Transverse colon (tissue), 3 donors: ENCODE data around the gene NECTIN1.

Experiments
- CTCF ChIP-seq, 5 experiments: fragments of 200-600 bp in 3 of 5; fragments of 450-650 bp in 2 of 5; sonication (generic) in 3 of 5; IDR thresholded peaks; 1 replicate in 2 of 5; 2 replicates in 3 of 5; pipeline ENCODE4 v1.5.1; 2016 to 2017; ENCODE audit warnings: antibody characterized with exemption in 5 of 5, inconsistent platforms in 3 of 5, mild to moderate bottlenecking in 2 of 5, moderate library complexity in 1 of 5
- POLR2A ChIP-seq: fragments of 450-650 bp; IDR thresholded peaks from one replicate; pipeline ENCODE4 v1.6.1; 2016; ENCODE audit warnings: antibody characterized with exemption, mild to moderate bottlenecking, moderate library complexity

- no peak for TF ChIP-seq CTCF (IDR thresholded peaks at IDR 0.05)
- TF ChIP-seq POLR2A = no peak
These were observed 59.5 kb downstream of the NECTIN1 start for GRCh38 chr11:119669487-119669886.
